ENCODE data around the gene CLEC16A. TPM values are rescaled to one million over a fixed set of nuclear protein-coding genes. Genes with fewer than 3 reads are reported as not detected.

Gene CLEC16A
- total RNA-seq, 1 donor from 2014 or later = 57.6 TPM

GRCh38 chr16:10911267-10911666 is 33.1 kb upstream of the CLEC16A start:
- TF ChIP-seq CTCF (IDR thresholded peaks at IDR 0.05) = no peak
- no peaks in the 10 kb centered on the region for H3K9me3 Mint-ChIP-seq
- ChIA-PET POLR2A (interaction anchor here (0.6 to 12.9 kb wide), 13 partner anchors 10 to 389 kb away, joined by 3 to 234 read pairs (median 10); partner anchors contain the start of genes CIITA, DEXI and NUBP1), CTCF (interaction anchor here (0.8 to 2.5 kb wide), 6 partner anchors 11 to 35 kb away, joined by 3 to 19 read pairs (median 6); partner anchors contain the start of gene CIITA)
- no peak for DNase-seq
- no peaks in the 10 kb centered on the region for H3K27me3 Mint-ChIP-seq
- H3K27ac Mint-ChIP-seq = peak overlapping the region; percentile 95
- peaks cover 79% of the 10 kb centered on the region for H3K4me1 Mint-ChIP-seq
- no peak overlapping the region for H3K4me3 Mint-ChIP-seq
- intact Hi-C loops (cut with micrococcal nuclease) = loop anchor here (5.0 kb wide), 1 partner anchor 614 kb away; no protein-coding TSS in a partner anchor
- ATAC-seq (ENCODE audit: low read depth) = no peak
- peaks cover 88% of the 10 kb centered on the region for H3K36me3 Mint-ChIP-seq (ENCODE audit: low read depth)

GRCh38 chr16:10916534-10916933 is 27.8 kb upstream of the CLEC16A start:
- no peaks in the 10 kb centered on the region for H3K9me3 Mint-ChIP-seq
- ATAC-seq (ENCODE audit: low read depth) (no peak), DNase-seq (no peak)
- ChIA-PET POLR2A (interaction anchor here (0.5 to 12.9 kb wide), 20 partner anchors 10 to 562 kb away, joined by 3 to 234 read pairs (median 6); partner anchors contain the start of genes CIITA and NUBP1), CTCF (interaction anchor here (1.0 to 2.1 kb wide), 8 partner anchors 24 to 402 kb away, joined by 3 to 11 read pairs (median 5); partner anchors contain the start of genes CIITA and NUBP1)
- no peak overlapping the region for H3K4me3 Mint-ChIP-seq
- TF ChIP-seq CTCF (IDR thresholded peaks at IDR 0.05) = no peak
- H3K4me1 Mint-ChIP-seq = peaks cover 82% of the 10 kb centered on the region
- intact Hi-C loops (cut with micrococcal nuclease) = loop anchor here (5.0 kb wide), 1 partner anchor 659 kb away; no protein-coding TSS in a partner anchor
- peak overlapping the region; percentile 88 for H3K27ac Mint-ChIP-seq
- H3K36me3 Mint-ChIP-seq (ENCODE audit: low read depth) = peaks cover 86% of the 10 kb centered on the region
- no peaks in the 10 kb centered on the region for H3K27me3 Mint-ChIP-seq

GRCh38 chr16:10918294-10919002 is 25.9 kb upstream of the CLEC16A start:
- ATAC-seq (ENCODE audit: low read depth) = peak; percentile 78
- ChIA-PET CTCF (interaction anchor here (0.7 to 3.3 kb wide), 29 partner anchors 10 to 404 kb away, joined by 3 to 44 read pairs (median 5); partner anchors contain the start of genes CIITA, DEXI, EMP2 and NUBP1), POLR2A (interaction anchor here (0.7 to 12.9 kb wide), 17 partner anchors 20 to 403 kb away, joined by 3 to 234 read pairs (median 6); partner anchors contain the start of genes CIITA, DEXI and NUBP1)
- Mint-ChIP-seq H3K9me3 (no peaks in the 10 kb centered on the region), H3K4me1 (peaks cover 72% of the 10 kb centered on the region), H3K27me3 (no peaks in the 10 kb centered on the region), H3K27ac (peak overlapping the region; percentile 88), H3K4me3 (peak overlapping the region; percentile 46), H3K36me3 (ENCODE audit: low read depth) (peaks cover 87% of the 10 kb centered on the region)
- TF ChIP-seq CTCF (IDR thresholded peaks at IDR 0.05) = no peak
- DNase-seq = peak; percentile 80
- intact Hi-C loops (cut with micrococcal nuclease) = loop anchor here (1.0 to 5.0 kb wide), 9 partner anchors 41 to 661 kb away; partner anchors contain the start of gene CIITA

GRCh38 chr16:10919003-10919351 is 25.4 kb upstream of the CLEC16A start:
- DNase-seq (no peak), ATAC-seq (ENCODE audit: low read depth) (no peak)
- ChIA-PET CTCF (interaction anchor here (0.7 to 3.3 kb wide), 29 partner anchors 10 to 405 kb away, joined by 3 to 44 read pairs (median 5); partner anchors contain the start of genes CIITA, DEXI, EMP2 and NUBP1), POLR2A (interaction anchor here (0.5 to 12.9 kb wide), 16 partner anchors 20 to 404 kb away, joined by 3 to 234 read pairs (median 6); partner anchors contain the start of genes CIITA, DEXI and NUBP1)
- H3K27me3 Mint-ChIP-seq = no peaks in the 10 kb centered on the region
- H3K4me3 Mint-ChIP-seq = peak overlapping the region; percentile 46
- H3K9me3 Mint-ChIP-seq = no peaks in the 10 kb centered on the region
- peaks cover 74% of the 10 kb centered on the region for H3K4me1 Mint-ChIP-seq
- peak overlapping the region; percentile 88 for H3K27ac Mint-ChIP-seq
- H3K36me3 Mint-ChIP-seq (ENCODE audit: low read depth) = peaks cover 88% of the 10 kb centered on the region
- intact Hi-C loops (cut with micrococcal nuclease) = loop anchor here (5.0 kb wide), 1 partner anchor 662 kb away; no protein-coding TSS in a partner anchor
- no peak for TF ChIP-seq CTCF (IDR thresholded peaks at IDR 0.05)
